Stimulated activated naive B cell treated with anti-CD40 and anti-IgM and Interleukin-4, amounts not matched to agents 10 μg/mL and 1 μg/mL and 100 μg/mL, for 72 hours (primary cell): ENCODE results near the gene LAMTOR1.

ENCODE experiments used
- ATAC-seq, 2 donors: fragments of 150-1000 bp; cut with Tn5 transposase; replicated peaks; 2 replicates each; pipeline ENCODE4 v1.10.0; 2021; ENCODE audit warnings: moderate library complexity in 1 of 2
- DNase-seq: peaks from one replicate; pipeline ENCODE4 v3.0.0; 2021
- H3K27ac Mint-ChIP-seq: one replicate; pipeline ENCODE4 v1.8.0; 2022; ENCODE audit warnings: mild to moderate bottlenecking, mixed read lengths
- H3K27me3 Mint-ChIP-seq, 2 donors: one replicate each; pipeline ENCODE4 v1.8.0; 2022; ENCODE audit warnings: mixed read lengths in 2 of 2
- H3K36me3 Mint-ChIP-seq, 2 donors: one replicate each; pipeline ENCODE4 v1.8.0; 2022; ENCODE audit warnings: mixed read lengths in 2 of 2, mild to moderate bottlenecking in 1 of 2
- H3K4me1 Mint-ChIP-seq, 2 donors: one replicate each; pipeline ENCODE4 v1.8.0; 2022; ENCODE audit warnings: mixed read lengths in 2 of 2, mild to moderate bottlenecking in 1 of 2
- H3K4me3 Mint-ChIP-seq, 2 donors: one replicate each; pipeline ENCODE4 v1.8.0; 2022; ENCODE audit warnings: mild to moderate bottlenecking in 2 of 2, mixed read lengths in 2 of 2, moderate library complexity in 1 of 2
- H3K9me3 Mint-ChIP-seq, 2 donors: one replicate each; pipeline ENCODE4 v1.8.0; 2022; ENCODE audit warnings: mixed read lengths in 2 of 2, mild to moderate bottlenecking in 1 of 2

Gene LAMTOR1

DNA sequence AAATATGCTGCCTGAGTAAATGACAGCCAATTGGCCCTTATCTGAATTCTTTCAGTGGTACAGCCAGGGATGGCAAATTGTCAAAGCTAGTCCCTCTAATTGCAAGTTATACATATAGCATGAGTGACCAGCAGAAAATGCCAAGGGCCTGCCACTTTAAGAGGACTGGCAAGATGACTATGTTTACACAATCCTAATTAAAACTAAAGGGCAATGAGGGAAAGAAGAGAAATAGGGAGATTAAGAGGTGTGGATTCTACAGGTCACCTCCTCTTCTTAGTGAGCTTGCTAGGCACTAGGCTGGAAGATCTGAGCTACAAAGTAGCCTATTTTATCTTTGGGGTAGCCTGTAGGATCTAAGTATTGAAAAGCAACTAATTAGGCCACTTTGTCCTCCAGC is 36.2 kb downstream of the LAMTOR1 start:
- ATAC-seq (no peak), DNase-seq (no peak)
- Mint-ChIP-seq H3K9me3 (no peaks in the 10 kb centered on the region), H3K36me3 (peaks cover 10 to 23% of the 10 kb centered on the region in 2 donors), H3K27me3 (no peaks in the 10 kb centered on the region), H3K4me1 (peaks cover 18 to 47% of the 10 kb centered on the region in 2 donors), H3K27ac (no peak overlapping the region), H3K4me3 (no peak overlapping the region)

DNA sequence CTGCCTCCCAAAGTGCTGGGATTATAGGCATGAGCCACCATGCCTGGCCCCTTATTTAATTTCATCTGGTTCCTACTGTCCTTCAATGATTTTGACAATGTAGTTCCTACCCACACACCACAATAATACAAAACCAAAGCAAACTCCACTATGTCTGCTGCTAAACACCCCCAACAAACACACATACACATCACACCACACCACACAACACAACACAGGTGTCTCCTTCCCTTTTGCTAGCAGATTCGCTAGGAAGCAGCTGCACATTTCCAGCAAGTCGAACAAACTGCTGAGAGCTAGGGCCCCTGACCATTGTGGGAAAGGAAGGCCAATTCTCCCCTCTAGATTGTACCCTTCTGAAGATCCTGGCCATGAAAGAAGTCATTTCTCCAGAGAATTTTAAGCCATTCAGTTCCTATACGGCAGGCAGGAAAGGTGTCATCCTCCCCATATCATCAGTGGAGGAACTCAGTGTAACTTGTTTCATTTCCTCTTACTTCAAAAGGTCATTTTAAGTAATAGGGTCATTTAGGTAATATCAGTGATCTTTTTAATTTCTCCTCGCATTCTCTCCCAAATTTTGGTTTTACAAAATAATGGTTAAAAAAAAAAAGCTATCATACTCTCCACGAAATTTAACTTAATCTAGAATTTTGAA is 41.2 kb downstream of the LAMTOR1 start:
- H3K36me3 Mint-ChIP-seq, result peaks cover 7 to 24% of the 10 kb centered on the region in 2 donors
- ATAC-seq (peak; percentile 67 to 87), DNase-seq (no peak)
- no peaks in the 10 kb centered on the region for H3K27me3 Mint-ChIP-seq
- peaks cover 4 to 12% of the 10 kb centered on the region in 2 donors for H3K4me1 Mint-ChIP-seq
- H3K27ac Mint-ChIP-seq, result peak overlapping the region; percentile 95
- no peaks in the 10 kb centered on the region for H3K9me3 Mint-ChIP-seq
- peak overlapping the region; percentile 1 to 64 for H3K4me3 Mint-ChIP-seq

DNA sequence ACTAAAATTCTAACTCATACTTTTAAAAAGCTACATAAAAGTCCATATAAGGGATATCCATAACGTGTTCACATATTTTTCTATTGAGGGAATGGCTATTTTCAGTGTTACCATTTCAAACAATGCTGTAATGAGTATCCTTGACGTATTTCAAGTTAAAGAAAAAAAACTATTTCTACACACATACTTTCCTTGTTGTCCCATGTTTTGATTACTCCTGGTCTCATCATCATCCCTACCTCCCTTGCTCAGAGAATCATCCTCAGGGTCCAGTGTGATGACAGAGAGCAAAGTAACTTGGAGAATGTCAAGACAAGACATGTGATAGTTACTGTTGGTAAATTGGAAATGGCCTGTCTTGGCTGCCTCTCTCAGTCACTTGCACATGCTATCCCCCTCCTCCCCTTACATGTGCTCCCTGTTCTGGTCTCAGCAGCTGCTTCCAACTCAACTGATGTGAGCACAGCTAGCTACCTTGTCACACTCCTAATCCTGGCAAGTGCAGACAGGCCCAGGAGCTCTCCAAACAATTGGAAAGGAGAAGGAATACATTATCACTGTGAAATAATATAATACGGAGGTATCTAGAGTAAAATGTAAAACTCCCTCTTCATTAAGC is 44.6 kb downstream of the LAMTOR1 start:
- DNase-seq, result no peak
- H3K4me1 Mint-ChIP-seq, result peaks cover 4 to 12% of the 10 kb centered on the region in 2 donors
- H3K27ac Mint-ChIP-seq, result no peak overlapping the region
- no peaks in the 10 kb centered on the region for H3K27me3 Mint-ChIP-seq
- no peaks in the 10 kb centered on the region for H3K9me3 Mint-ChIP-seq
- no peak overlapping the region for H3K4me3 Mint-ChIP-seq
- no peak for ATAC-seq
- peaks cover 7 to 20% of the 10 kb centered on the region in 2 donors for H3K36me3 Mint-ChIP-seq

DNA sequence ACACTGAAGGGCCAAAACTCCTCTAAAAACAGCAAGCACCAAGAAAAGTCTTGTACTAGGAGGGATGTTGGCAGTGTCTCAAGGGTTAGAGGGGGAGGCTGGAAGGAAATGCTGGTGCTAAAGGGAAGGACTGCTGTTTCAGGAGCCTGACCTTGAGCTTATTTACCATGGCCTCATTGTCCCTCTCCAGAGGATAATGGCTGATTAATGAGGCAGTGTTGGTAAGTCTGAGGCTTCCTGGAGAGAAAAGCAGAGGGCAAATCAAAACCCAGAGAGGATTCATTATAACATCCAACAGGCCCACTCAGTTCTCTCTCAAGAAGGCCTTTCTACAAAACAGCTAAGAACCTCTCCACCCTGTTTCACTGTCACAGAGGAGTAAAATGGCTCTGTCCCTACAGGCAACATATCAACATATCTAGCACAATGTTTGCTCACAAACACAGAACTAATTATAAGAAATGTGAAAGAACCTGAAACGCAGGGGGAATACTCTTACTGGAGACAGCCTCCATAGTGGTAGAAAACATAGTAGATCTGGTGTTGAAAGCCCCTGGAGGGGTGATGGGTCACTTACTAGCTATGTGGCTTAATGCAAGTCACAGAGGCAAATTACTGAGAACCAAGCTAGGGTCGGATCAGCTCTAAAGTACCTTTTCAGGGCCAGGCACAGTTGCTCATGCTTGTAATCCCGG is 54.2 kb downstream of the LAMTOR1 start:
- ATAC-seq (no peak), DNase-seq (no peak)
- H3K27ac Mint-ChIP-seq, result peak overlapping the region; percentile 56
- no peak overlapping the region for H3K4me3 Mint-ChIP-seq
- no peaks in the 10 kb centered on the region for H3K9me3 Mint-ChIP-seq
- H3K4me1 Mint-ChIP-seq, result peaks cover 0 to 7% of the 10 kb centered on the region in 2 donors
- peaks cover 12 to 19% of the 10 kb centered on the region in 2 donors for H3K36me3 Mint-ChIP-seq
- no peaks in the 10 kb centered on the region for H3K27me3 Mint-ChIP-seq
